ENCODE results near the gene NCDN. TPM values are rescaled to one million over a fixed set of nuclear protein-coding genes. Genes with fewer than 3 reads are reported as not detected.

NCDN gene
- total and polyA plus RNA-seq, 2 donors (not counting 1 experiment from before 2014, with no cell fraction given), result 18.1 to 33.2 TPM

DNA sequence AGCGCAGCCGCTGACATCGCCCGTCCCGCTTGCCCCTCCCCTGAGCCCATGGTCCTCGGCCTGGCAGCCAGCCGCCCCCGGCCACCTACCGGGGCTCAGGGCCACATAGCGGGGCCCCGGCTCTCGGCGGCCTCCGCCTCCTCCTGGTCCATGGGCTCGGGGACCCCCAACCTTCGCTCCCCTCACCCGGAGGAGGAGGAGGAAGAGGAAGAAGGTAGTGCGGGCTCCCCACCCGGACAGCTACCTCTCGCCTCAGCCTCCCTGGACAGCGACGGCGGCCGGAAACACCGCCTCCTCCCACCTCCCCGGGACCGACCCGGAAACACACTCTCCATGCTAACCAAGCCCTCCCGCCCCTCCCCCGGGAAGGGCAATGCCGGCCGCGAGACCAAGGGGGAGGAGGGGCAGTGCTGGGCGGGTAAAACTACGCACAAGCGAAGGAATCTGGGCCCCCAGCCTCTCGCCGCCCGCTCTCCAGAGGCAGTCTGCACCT is 435 bp upstream of the NCDN start, which contains the start of gene KIAA0319L:
Gene KIAA0319L (minus strand): TSS at position 286 of the 493 bp plus-strand sequence. CDS start 2,912 bp downstream, outside the sequence.
- H3K27ac ChIP-seq (ENCODE audit: insufficient read depth, low read length), result peak within 1 kb of the TSS; percentile 88
- H4K20me1 ChIP-seq (ENCODE audit: control insufficient read depth, extremely low read depth, insufficient read depth, low read length), result no peaks in the 10 kb centered on the region
- no peaks in the 10 kb centered on the region for H3K9me3 ChIP-seq (ENCODE audit: control insufficient read depth, insufficient read depth, low read depth, low read length)
- H3K4me2 ChIP-seq (ENCODE audit: extremely low read depth, insufficient read depth, low read length), result peak within 1 kb of the TSS; percentile 93
- H3K4me1 ChIP-seq (ENCODE audit: control insufficient read depth, extremely low read depth, insufficient read depth, low read length), result peaks cover 7% of the 10 kb centered on the region
- TF ChIP-seq, protein P1, sequence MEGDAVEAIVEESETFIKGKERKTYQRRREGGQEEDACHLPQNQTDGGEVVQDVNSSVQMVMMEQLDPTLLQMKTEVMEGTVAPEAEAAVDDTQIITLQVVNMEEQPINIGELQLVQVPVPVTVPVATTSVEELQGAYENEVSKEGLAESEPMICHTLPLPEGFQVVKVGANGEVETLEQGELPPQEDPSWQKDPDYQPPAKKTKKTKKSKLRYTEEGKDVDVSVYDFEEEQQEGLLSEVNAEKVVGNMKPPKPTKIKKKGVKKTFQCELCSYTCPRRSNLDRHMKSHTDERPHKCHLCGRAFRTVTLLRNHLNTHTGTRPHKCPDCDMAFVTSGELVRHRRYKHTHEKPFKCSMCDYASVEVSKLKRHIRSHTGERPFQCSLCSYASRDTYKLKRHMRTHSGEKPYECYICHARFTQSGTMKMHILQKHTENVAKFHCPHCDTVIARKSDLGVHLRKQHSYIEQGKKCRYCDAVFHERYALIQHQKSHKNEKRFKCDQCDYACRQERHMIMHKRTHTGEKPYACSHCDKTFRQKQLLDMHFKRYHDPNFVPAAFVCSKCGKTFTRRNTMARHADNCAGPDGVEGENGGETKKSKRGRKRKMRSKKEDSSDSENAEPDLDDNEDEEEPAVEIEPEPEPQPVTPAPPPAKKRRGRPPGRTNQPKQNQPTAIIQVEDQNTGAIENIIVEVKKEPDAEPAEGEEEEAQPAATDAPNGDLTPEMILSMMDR (conservative IDR thresholded peaks at IDR 0.05 in 1 of 2, IDR thresholded peaks at IDR 0.05 in 1 of 2; ENCODE audit: low read depth in 1 of 2, low read length in 2 of 2), result no peak
- TF ChIP-seq EZH2 (IDR thresholded peaks at IDR 0.05; ENCODE audit: low read length, missing control alignments), result no peak
- H3K79me2 ChIP-seq (ENCODE audit: control insufficient read depth, insufficient read depth, low read length), result peaks cover 18% of the 10 kb centered on the region
- peak within 1 kb of the TSS; percentile 90 for H3K9ac ChIP-seq (ENCODE audit: insufficient read depth, low read length)
- peak within 1 kb of the TSS; percentile 83 to 97 (median 92) for H3K4me3 ChIP-seq (replicated peaks in 1 of 4; ENCODE audit: control extremely low read depth in 1 of 4, insufficient read depth in 1 of 4, low read depth in 3 of 4, low read length in 4 of 4)
- H3K36me3 ChIP-seq (ENCODE audit: control insufficient read depth, insufficient read depth, low read length), result peaks cover 5% of the 10 kb centered on the region
- no peaks in the 10 kb centered on the region for H3K27me3 ChIP-seq (ENCODE audit: control insufficient read depth, insufficient read depth, low read length)
- no peak for DNase-seq (ENCODE audit: low read depth in 2 of 2)
- H2AFZ ChIP-seq (ENCODE audit: low read length), result peak within 1 kb of the TSS; percentile 92

DNA sequence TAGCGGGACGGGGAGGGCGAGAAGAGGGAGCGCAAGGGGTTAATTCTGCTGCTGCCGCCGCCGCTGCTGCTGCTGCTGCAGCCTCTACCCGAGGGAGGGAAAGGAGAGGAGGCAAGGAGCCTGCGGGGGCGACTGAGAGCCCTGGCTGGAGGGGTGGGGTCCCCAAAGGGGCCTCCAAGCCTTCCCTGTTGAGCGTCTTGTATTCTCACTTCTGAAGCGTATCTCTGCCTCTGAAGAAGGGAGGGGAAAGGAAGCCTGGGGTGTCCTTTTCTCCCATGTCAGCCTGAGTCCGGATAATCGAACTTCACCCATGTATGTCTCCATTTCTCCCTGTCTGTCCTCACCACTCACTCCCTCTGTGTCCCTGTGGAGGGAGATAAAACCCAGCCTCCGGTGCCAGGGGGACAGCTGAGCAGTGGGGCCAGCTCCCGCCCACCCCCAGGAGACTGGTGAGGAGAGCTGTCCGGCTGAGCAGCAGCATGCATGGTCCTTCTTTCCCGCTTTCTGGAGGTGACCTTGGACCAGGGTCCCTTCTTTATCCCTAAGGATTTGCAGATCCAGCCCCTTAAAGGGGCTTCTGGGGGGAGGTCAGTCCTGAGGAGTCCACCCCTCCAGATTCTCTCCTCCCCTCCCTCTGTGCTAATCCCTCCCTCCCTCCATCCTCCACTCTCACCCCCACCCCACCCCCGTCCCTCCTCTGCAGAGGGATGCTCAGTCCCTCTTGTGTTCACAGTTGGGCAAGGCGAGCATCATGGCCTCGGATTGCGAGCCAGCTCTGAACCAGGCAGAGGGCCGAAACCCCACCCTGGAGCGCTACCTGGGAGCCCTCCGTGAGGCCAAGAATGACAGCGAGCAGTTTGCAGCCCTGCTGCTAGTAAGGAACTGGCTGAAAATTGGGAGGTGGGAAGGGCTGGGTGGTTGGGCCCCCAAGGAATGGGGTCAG is 1.0 kb downstream of the NCDN start:
- peak overlapping the region; percentile 88 for H3K4me2 ChIP-seq (ENCODE audit: extremely low read depth, insufficient read depth, low read length)
- peaks cover 18% of the 10 kb centered on the region for H3K79me2 ChIP-seq (ENCODE audit: control insufficient read depth, insufficient read depth, low read length)
- no peaks in the 10 kb centered on the region for H3K27me3 ChIP-seq (ENCODE audit: control insufficient read depth, insufficient read depth, low read length)
- peak overlapping the region; percentile 90 for H3K9ac ChIP-seq (ENCODE audit: insufficient read depth, low read length)
- H3K9me3 ChIP-seq (ENCODE audit: control insufficient read depth, insufficient read depth, low read depth, low read length), result no peaks in the 10 kb centered on the region
- H3K36me3 ChIP-seq (ENCODE audit: control insufficient read depth, insufficient read depth, low read length), result peaks cover 12% of the 10 kb centered on the region
- peaks cover 7% of the 10 kb centered on the region for H3K4me1 ChIP-seq (ENCODE audit: control insufficient read depth, extremely low read depth, insufficient read depth, low read length)
- no peak for DNase-seq (ENCODE audit: low read depth in 2 of 2)
- H4K20me1 ChIP-seq (ENCODE audit: control insufficient read depth, extremely low read depth, insufficient read depth, low read length), result no peaks in the 10 kb centered on the region
- H2AFZ ChIP-seq (ENCODE audit: low read length), result no peak overlapping the region
- H3K4me3 ChIP-seq (replicated peaks in 1 of 4; ENCODE audit: control extremely low read depth in 1 of 4, insufficient read depth in 1 of 4, low read depth in 3 of 4, low read length in 4 of 4), result peak overlapping the region; percentile 83 to 97 (median 92)
- TF ChIP-seq EZH2 (IDR thresholded peaks at IDR 0.05; ENCODE audit: low read length, missing control alignments), result no peak
- TF ChIP-seq, protein P1 (conservative IDR thresholded peaks at IDR 0.05 in 1 of 2, IDR thresholded peaks at IDR 0.05 in 1 of 2; ENCODE audit: low read depth in 1 of 2, low read length in 2 of 2), result no peak
- H3K27ac ChIP-seq (ENCODE audit: insufficient read depth, low read length), result peak overlapping the region; percentile 88

DNA sequence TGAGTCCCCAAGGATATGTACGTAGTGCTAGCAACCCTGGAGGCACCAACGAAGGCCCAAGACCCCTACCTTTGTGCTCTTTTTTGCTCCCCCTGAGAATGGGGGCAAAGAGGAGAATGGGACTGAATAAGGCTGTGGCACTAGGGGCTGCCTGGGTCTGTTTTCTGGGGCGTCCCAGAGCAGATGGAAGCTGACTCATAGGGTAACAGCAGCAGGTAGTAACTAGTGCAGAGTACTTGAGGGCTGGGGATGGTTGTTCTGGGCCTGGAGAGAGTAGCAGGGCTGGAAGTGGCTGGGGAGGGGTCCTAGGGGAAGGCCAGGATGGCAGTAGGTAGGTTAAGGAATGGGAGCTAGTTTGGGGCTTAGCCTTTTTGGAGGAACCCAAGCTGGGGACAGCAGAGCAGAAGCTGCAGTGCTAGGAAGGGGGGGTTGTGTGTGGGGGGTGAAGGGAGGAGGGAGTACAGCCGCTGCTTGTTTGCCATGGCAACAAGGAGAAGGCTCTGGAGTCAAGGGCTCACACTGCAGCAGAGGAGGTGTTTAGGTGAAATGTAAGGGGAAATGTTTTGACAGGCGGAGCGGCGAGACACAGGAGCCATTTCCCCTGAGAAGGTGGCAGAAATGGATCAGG is 1.8 kb downstream of the NCDN start:
- Histone ChIP-seq H2AFZ (ENCODE audit: low read length) (no peak overlapping the region), H3K27ac (ENCODE audit: insufficient read depth, low read length) (no peak overlapping the region), H3K27me3 (ENCODE audit: control insufficient read depth, insufficient read depth, low read length) (no peaks in the 10 kb centered on the region), H3K4me3 (replicated peaks in 1 of 4; ENCODE audit: control extremely low read depth in 1 of 4, insufficient read depth in 1 of 4, low read depth in 3 of 4, low read length in 4 of 4) (peak overlapping the region in 2 of 4 experiments; percentile 20 to 97), H3K4me1 (ENCODE audit: control insufficient read depth, extremely low read depth, insufficient read depth, low read length) (peaks cover 7% of the 10 kb centered on the region), H3K9me3 (ENCODE audit: control insufficient read depth, insufficient read depth, low read depth, low read length) (no peaks in the 10 kb centered on the region), H3K36me3 (ENCODE audit: control insufficient read depth, insufficient read depth, low read length) (peaks cover 16% of the 10 kb centered on the region), H3K9ac (ENCODE audit: insufficient read depth, low read length) (no peak overlapping the region), H3K79me2 (ENCODE audit: control insufficient read depth, insufficient read depth, low read length) (peaks cover 16% of the 10 kb centered on the region), H4K20me1 (ENCODE audit: control insufficient read depth, extremely low read depth, insufficient read depth, low read length) (no peaks in the 10 kb centered on the region), H3K4me2 (ENCODE audit: extremely low read depth, insufficient read depth, low read length) (peak overlapping the region; percentile 48)
- no peak for DNase-seq (ENCODE audit: low read depth in 2 of 2)
- no peak for TF ChIP-seq EZH2 (IDR thresholded peaks at IDR 0.05; ENCODE audit: low read length, missing control alignments)
- TF ChIP-seq, protein P1 (conservative IDR thresholded peaks at IDR 0.05 in 1 of 2, IDR thresholded peaks at IDR 0.05 in 1 of 2; ENCODE audit: low read depth in 1 of 2, low read length in 2 of 2), result no peak

Data from fibroblast of lung (primary cell).